ENCODE data around the gene SLC3A2. TPM values are rescaled to one million over a fixed set of nuclear protein-coding genes. Genes with fewer than 3 reads are reported as not detected.

Gene SLC3A2
- total RNA-seq, 1 donor from 2014 or later = 588 TPM

GRCh38 chr11:62847767-62848314 lies 32.9 kb upstream of the SLC3A2 start:
- H3K4me3 Mint-ChIP-seq (ENCODE audit: unreplicated experiment) = no peak overlapping the region
- no peak overlapping the region for H3K4me3 ChIP-seq (ENCODE audit: insufficient read depth, low read depth, low read length)
- H3K27ac Mint-ChIP-seq (ENCODE audit: unreplicated experiment) = no peak overlapping the region
- no peaks in the 10 kb centered on the region for H3K9me3 Mint-ChIP-seq (ENCODE audit: unreplicated experiment)
- H3K4me1 Mint-ChIP-seq (ENCODE audit: low read depth, unreplicated experiment) = peaks cover 15% of the 10 kb centered on the region
- peaks cover 2% of the 10 kb centered on the region for H3K79me2 ChIP-seq (ENCODE audit: insufficient read depth, low read length)
- peaks cover 18% of the 10 kb centered on the region for H4K20me1 ChIP-seq (ENCODE audit: insufficient read depth, low read length)
- H3K9me3 ChIP-seq (ENCODE audit: insufficient read depth, low read depth, low read length) = no peaks in the 10 kb centered on the region
- no peak for TF ChIP-seq CTCF (IDR thresholded peaks at IDR 0.05; ENCODE audit: insufficient read depth, low read depth, low read length)
- TF ChIP-seq EZH2 (IDR thresholded peaks at IDR 0.05; ENCODE audit: insufficient read depth, low read length) = no peak
- peaks cover 12% of the 10 kb centered on the region for H3K36me3 ChIP-seq (ENCODE audit: insufficient read depth, low read length)
- no peak overlapping the region for H3K4me2 ChIP-seq (ENCODE audit: low read length)
- H3K27me3 Mint-ChIP-seq (ENCODE audit: low read depth, unreplicated experiment) = no peaks in the 10 kb centered on the region
- peaks cover 9% of the 10 kb centered on the region for H3K36me3 Mint-ChIP-seq (ENCODE audit: low read depth, unreplicated experiment)
- no peak overlapping the region for H3K9ac ChIP-seq (ENCODE audit: low read length)
- FAIRE-seq = no peak
- DNase-seq (ENCODE audit: low read depth) = no peak
- H3K4me1 ChIP-seq (ENCODE audit: insufficient read depth, low read length) = no peaks in the 10 kb centered on the region
- H3K27ac ChIP-seq (ENCODE audit: low read depth, low read length) = no peak overlapping the region
- no peaks in the 10 kb centered on the region for H3K27me3 ChIP-seq (ENCODE audit: insufficient read depth, low read length)
- H2AFZ ChIP-seq (ENCODE audit: low read depth, low read length) = no peak overlapping the region

- Histone ChIP-seq H3K9me3 (ENCODE audit: insufficient read depth, low read depth, low read length) (no peaks in the 10 kb centered on the region), H3K36me3 (ENCODE audit: insufficient read depth, low read length) (peaks cover 35% of the 10 kb centered on the region), H2AFZ (ENCODE audit: low read depth, low read length) (no peak overlapping the region), H3K4me3 (ENCODE audit: insufficient read depth, low read depth, low read length) (no peak overlapping the region), H3K4me2 (ENCODE audit: low read length) (peak overlapping the region; percentile 99), H4K20me1 (ENCODE audit: insufficient read depth, low read length) (peaks cover 46% of the 10 kb centered on the region), H3K4me1 (ENCODE audit: insufficient read depth, low read length) (peaks cover 13% of the 10 kb centered on the region), H3K27ac (ENCODE audit: low read depth, low read length) (no peak overlapping the region), H3K79me2 (ENCODE audit: insufficient read depth, low read length) (peaks cover 34% of the 10 kb centered on the region), H3K9ac (ENCODE audit: low read length) (no peak overlapping the region), H3K27me3 (ENCODE audit: insufficient read depth, low read length) (no peaks in the 10 kb centered on the region)
- H3K27me3 Mint-ChIP-seq (ENCODE audit: low read depth, unreplicated experiment) = no peaks in the 10 kb centered on the region
- peaks cover 23% of the 10 kb centered on the region for H3K4me1 Mint-ChIP-seq (ENCODE audit: low read depth, unreplicated experiment)
- H3K27ac Mint-ChIP-seq (ENCODE audit: unreplicated experiment) = peak overlapping the region; percentile 72
- H3K9me3 Mint-ChIP-seq (ENCODE audit: unreplicated experiment) = no peaks in the 10 kb centered on the region
- no peak for FAIRE-seq
- H3K36me3 Mint-ChIP-seq (ENCODE audit: low read depth, unreplicated experiment) = peaks cover 30% of the 10 kb centered on the region
- peak overlapping the region; percentile 98 for H3K4me3 Mint-ChIP-seq (ENCODE audit: unreplicated experiment)
- no peak for DNase-seq (ENCODE audit: low read depth)
- TF ChIP-seq CTCF (IDR thresholded peaks at IDR 0.05; ENCODE audit: insufficient read depth, low read depth, low read length) = no peak
- no peak for TF ChIP-seq EZH2 (IDR thresholded peaks at IDR 0.05; ENCODE audit: insufficient read depth, low read length)
Measured at GRCh38 chr11:62850911-62851806, 29.5 kb upstream of the SLC3A2 start.

Measured in astrocyte (in vitro differentiated cells and primary cell).